OCI-LY3 (cell line): ENCODE data around the gene JAML.

Experiments used
- CTCF ChIP-seq: fragments of 200-600, 300-600 bp; sonication (generic); IDR thresholded peaks from 2 replicates; pipeline ENCODE4 v1.5.1; 2014; ENCODE audit warnings: antibody characterized with exemption, low read length, low read depth
- EZH2phosphoT487 ChIP-seq: fragments of 200-600 bp; shearing (Covaris generic); IDR thresholded peaks from 2 replicates; pipeline ENCODE4 v1.6.1; 2018; ENCODE audit warnings: antibody characterized with exemption, mixed run types, low read depth

DNA sequence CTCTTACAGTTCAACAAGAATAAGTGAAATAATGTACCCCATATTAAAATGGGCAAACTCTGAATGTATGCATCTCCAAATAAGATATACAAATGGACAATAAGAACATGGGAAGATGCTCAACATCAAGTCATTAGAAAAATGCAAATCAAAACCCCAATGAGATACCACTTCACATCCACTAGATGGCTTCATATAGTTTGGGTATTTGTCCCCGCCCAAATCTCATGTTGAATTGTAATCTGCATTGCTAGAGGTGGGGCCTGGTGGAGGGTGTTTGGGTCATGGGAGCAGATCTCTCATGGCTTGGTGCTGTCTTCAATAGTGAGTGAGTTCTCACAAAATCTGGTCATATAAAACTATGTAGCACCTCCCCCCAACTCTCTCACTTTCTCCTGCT lies 33.6 kb upstream of the JAML start:
- TF ChIP-seq CTCF: no peak
- no peak for TF ChIP-seq EZH2phosphoT487
